Cardiac fibroblast (primary cell): ENCODE measurements around the gene C1QTNF8.
"Not testable (repeated sequence)": the region's sequence is repeated elsewhere in the genome, so short reads cannot be mapped to it uniquely, and the experiment has no call there.

Source experiments
- DNase-seq, 2 donors: peaks; one replicate each; pipeline versions ENCODE4 v3.0.0 to v3.0.0-alpha.2; 2010; ENCODE audit warnings: low read depth in 2 of 2
- H3K4me3 ChIP-seq, 2 donors: replicated peaks in 1 of 2; 1 replicate in 1 of 2; 2 replicates in 1 of 2; pipeline ENCODE4 v1.5.1; 2011; ENCODE audit warnings: low read depth in 2 of 2, low read length in 2 of 2, mild to moderate bottlenecking in 2 of 2, moderate library complexity in 1 of 2
- TF ChIP-seq, protein P1 (sequence below): IDR thresholded peaks from one replicate; pipeline ENCODE4 v1.5.1; 2011; ENCODE audit warnings: low read depth, mild to moderate bottlenecking, low read length, inconsistent platforms

C1QTNF8 gene

DNA sequence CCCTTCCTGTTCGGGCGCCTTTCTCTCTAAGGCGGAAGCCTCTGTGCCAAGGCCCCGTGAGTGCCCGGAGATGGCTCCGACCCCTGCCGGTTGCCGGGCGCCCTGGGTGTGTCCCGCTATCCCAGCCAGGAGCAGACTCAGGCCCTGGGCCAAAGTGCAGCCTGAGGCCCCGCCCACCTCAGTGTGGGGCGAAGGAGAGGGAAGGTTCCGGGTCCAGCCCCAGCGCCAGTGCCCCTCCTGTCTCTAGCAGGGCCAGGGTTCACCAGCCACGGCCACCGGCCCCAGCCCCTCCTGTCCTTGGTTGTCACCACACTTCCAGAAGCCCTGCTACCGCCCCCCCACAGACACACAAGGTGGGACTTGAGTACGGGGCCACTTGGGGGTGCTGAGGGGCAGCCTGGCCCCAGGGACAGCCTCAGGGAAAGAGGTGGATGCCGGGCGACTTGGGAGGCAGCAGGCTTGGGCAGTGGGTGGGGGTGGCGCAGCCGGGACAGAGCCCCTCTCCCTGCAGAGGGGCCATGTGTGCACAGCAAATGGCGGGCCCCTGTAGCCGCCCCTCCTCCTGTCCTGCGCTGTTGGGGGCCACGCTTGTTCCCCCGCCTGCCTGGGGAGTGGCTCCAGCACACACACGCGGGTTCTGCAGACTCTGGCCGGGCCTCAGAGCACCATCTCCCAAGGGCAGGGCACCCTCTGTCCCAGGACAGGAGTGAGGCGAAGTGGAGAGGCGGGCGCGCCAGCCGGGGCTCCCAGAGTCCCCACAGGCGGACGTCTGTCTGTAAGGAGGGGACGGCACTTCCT is 6.0 kb downstream of the C1QTNF8 start:
- DNase-seq, result no peak
- H3K4me3 ChIP-seq, result no peak overlapping the region
- TF ChIP-seq, protein P1, sequence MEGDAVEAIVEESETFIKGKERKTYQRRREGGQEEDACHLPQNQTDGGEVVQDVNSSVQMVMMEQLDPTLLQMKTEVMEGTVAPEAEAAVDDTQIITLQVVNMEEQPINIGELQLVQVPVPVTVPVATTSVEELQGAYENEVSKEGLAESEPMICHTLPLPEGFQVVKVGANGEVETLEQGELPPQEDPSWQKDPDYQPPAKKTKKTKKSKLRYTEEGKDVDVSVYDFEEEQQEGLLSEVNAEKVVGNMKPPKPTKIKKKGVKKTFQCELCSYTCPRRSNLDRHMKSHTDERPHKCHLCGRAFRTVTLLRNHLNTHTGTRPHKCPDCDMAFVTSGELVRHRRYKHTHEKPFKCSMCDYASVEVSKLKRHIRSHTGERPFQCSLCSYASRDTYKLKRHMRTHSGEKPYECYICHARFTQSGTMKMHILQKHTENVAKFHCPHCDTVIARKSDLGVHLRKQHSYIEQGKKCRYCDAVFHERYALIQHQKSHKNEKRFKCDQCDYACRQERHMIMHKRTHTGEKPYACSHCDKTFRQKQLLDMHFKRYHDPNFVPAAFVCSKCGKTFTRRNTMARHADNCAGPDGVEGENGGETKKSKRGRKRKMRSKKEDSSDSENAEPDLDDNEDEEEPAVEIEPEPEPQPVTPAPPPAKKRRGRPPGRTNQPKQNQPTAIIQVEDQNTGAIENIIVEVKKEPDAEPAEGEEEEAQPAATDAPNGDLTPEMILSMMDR, result no peak

DNA sequence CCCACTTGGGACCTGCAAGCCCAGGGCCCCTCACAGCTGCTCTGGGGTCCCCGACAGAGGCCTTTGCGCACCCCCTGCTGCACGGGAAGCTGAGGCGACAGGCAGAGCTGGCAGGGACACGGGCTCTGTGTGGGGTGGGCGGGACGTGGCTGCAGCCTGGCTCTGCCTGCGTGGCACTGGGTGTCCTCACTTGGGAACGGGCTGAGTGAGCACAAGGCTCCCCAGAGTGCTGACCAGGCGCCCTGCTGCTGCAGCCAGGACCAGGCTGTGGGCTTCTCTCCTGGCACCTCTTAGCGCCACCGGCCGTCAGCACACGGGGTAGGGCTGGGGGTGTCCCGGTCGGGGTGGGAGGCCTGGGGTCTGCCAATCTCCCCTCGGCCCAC is 6.6 kb downstream of the C1QTNF8 start:
- no peak for DNase-seq
- no peak overlapping the region for H3K4me3 ChIP-seq
- TF ChIP-seq, protein P1, result no peak

- H3K4me3 ChIP-seq, result no peak overlapping the region
- DNase-seq, result no peak
- TF ChIP-seq, protein P1, result no peak
Measured at GRCh38 chr16:1088295-1089170, 7.5 kb downstream of the C1QTNF8 start.

DNA sequence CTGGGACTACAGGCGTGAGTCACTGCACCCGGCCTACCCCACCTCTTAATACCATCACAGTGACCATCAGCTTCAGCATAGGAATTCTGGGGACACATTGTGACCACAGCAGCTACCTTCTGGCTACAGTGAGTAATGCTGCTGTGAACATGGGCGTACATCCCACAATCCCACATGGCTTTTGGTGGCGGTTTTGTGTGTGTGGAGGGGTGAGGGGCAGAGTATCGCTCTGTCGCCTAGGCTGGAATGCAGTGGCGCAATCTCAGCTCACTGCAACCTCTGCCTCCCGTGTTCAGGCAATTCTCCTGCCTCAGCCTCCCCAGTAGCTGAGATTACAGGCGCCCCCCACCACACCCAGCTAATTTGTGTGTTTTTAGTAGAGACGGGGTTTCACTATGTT is 9.6 kb downstream of the C1QTNF8 start:
- DNase-seq, H3K4me3 ChIP-seq: not testable (repeated sequence)

GRCh38 chr16:1084971-1085370 is 11.1 kb downstream of the C1QTNF8 start:
- DNase-seq, result no peak
- no peak overlapping the region for H3K4me3 ChIP-seq
- TF ChIP-seq, protein P1, result no peak

- DNase-seq, result no peak
- no peak overlapping the region for H3K4me3 ChIP-seq
- TF ChIP-seq, protein P1, result no peak
Measured at GRCh38 chr16:1082952-1083675, 12.9 kb downstream of the C1QTNF8 start.
